GM12878 (cell line): ENCODE data around the gene TMEM50B. TPM values are rescaled to one million over a fixed set of nuclear protein-coding genes. Genes with fewer than 3 reads are reported as not detected.
"Not testable (repeated sequence)": the region's sequence is repeated elsewhere in the genome, so short reads cannot be mapped to it uniquely, and the experiment has no call there.

Source experiments
- ATAC-seq: fragments of 200-7000 bp; cut with Tn5 transposase; 3 replicates; pipeline ENCODE4 v1.9.1; 2020; ENCODE audit warnings: mild to moderate bottlenecking, moderate library complexity
- BruUV-seq: library from RNA; stranded (reverse); fragments of 400-500 nt; replicated peaks from 2 replicates; lab custom pipeline; 2021; lab: Mats Ljungman, UMichigan
- CTCF ChIA-PET: fragments of 300-600 bp; sonication (Branson Sonifier 250); formaldehyde crosslinking; extraction: SDS; loops from one replicate; lab custom pipeline; 2021; ENCODE audit warnings: inconsistent platforms; lab: Yijun Ruan, JAX
- POLR2A ChIA-PET: fragments of 350-600 bp; formaldehyde crosslinking; extraction: SDS; loops from one replicate; lab custom pipeline; 2021; ENCODE audit warnings: inconsistent platforms; lab: Charles Lee
- RAD21 ChIA-PET: fragments of 300-600 bp; sonication (Branson Sonifier 250); formaldehyde crosslinking; loops from one replicate; lab custom pipeline; 2023; ENCODE audit warnings: antibody characterized with exemption; ENCODE audit not compliant: unreplicated experiment; lab: Charles Lee
- SMC1A ChIA-PET: fragments of 300-600 bp; sonication (Branson Sonifier 250); formaldehyde crosslinking; loops from one replicate; lab custom pipeline; 2023; ENCODE audit not compliant: unreplicated experiment, uncharacterized antibody; lab: Charles Lee
- DNase-seq: peaks from one replicate; pipeline ENCODE4 v3.0.0-alpha.2; 2011; ENCODE audit warnings: low read depth, low spot score
- FAIRE-seq: peaks from 3 replicates; lab custom pipeline; 2011; peaks lifted over from hg19 to GRCh38; lab: Jason Lieb, UNC
- H2AFZ ChIP-seq: 2 replicates; pipeline ENCODE4 v1.6.0; 2011; ENCODE audit warnings: low read depth, low read length, control low read depth; ENCODE audit not compliant: control insufficient read depth
- H3K27ac ChIP-seq: 2 replicates; pipeline ENCODE4 v1.5.1; 2011; ENCODE audit warnings: control low read depth; ENCODE audit not compliant: control insufficient read depth, insufficient read depth
- H3K27me3 ChIP-seq, 2 experiments: replicated peaks in 1 of 2; 2 replicates each; pipeline versions ENCODE4 v1.6.0 to v1.6.1; 2011; ENCODE audit warnings: low read length in 1 of 2; ENCODE audit not compliant: control insufficient read depth in 2 of 2, insufficient read depth in 2 of 2
- H3K36me3 ChIP-seq, 2 experiments: 2 replicates each; pipeline ENCODE4 v1.5.1; 2011; ENCODE audit warnings: low read length in 1 of 2; ENCODE audit not compliant: control insufficient read depth in 2 of 2, insufficient read depth in 2 of 2
- H3K4me1 ChIP-seq: 2 replicates; pipeline ENCODE4 v1.6.1; 2011; ENCODE audit warnings: mild to moderate bottlenecking, low read length, moderate library complexity, mixed read lengths; ENCODE audit not compliant: control insufficient read depth, insufficient read depth
- H3K4me2 ChIP-seq: 2 replicates; pipeline ENCODE4 v1.6.0; 2011; ENCODE audit warnings: control low read depth; ENCODE audit not compliant: control insufficient read depth, insufficient read depth
- H3K4me3 ChIP-seq: fragments of 200-600 bp; sonication (generic); 2 replicates; pipeline ENCODE4 v1.5.1; 2016
- H3K79me2 ChIP-seq: 2 replicates; pipeline ENCODE4 v1.6.0; 2011; ENCODE audit warnings: low read length; ENCODE audit not compliant: control insufficient read depth, insufficient read depth
- H3K9ac ChIP-seq: 2 replicates; pipeline ENCODE4 v1.8.0; 2011; ENCODE audit warnings: low read length, control low read depth, mixed read lengths; ENCODE audit not compliant: control insufficient read depth, insufficient read depth
- H3K9me3 ChIP-seq: replicated peaks from 3 replicates; pipeline ENCODE4 v1.5.1; 2011; ENCODE audit warnings: mild to moderate bottlenecking, low read length; ENCODE audit not compliant: control insufficient read depth, insufficient read depth
- H4K20me1 ChIP-seq: 2 replicates; pipeline ENCODE4 v1.6.0; 2011; ENCODE audit not compliant: control insufficient read depth, insufficient read depth
- CBFB ChIP-seq: IDR thresholded peaks from 2 replicates; pipeline ENCODE4 v1.6.1; 2016; ENCODE audit warnings: antibody characterized with exemption, low read depth
- IRF4 ChIP-seq: IDR thresholded peaks from 2 replicates; pipeline ENCODE4 v1.6.1; 2011; ENCODE audit warnings: low read depth, low read length
- MXI1 ChIP-seq: fragments of 150-350 bp; IDR thresholded peaks from 2 replicates; pipeline ENCODE4 v1.6.1; 2011; ENCODE audit warnings: low read depth, mild to moderate bottlenecking, inconsistent platforms, low read length, improper control_type of control experiment
- NFXL1 ChIP-seq: fragments of 450-650 bp; IDR thresholded peaks from 2 replicates; pipeline ENCODE4 v1.6.1; 2017; ENCODE audit warnings: antibody characterized with exemption, mild to moderate bottlenecking, borderline replicate concordance
- PML ChIP-seq: IDR thresholded peaks from 2 replicates; pipeline ENCODE4 v1.6.1; 2012; ENCODE audit warnings: low read length, inconsistent platforms
- RELA ChIP-seq: fragments of 450-650 bp; IDR thresholded peaks from 2 replicates; pipeline ENCODE4 v1.8.0; 2014; ENCODE audit warnings: borderline replicate concordance; ENCODE audit not compliant: partially characterized antibody
- REST ChIP-seq: IDR thresholded peaks from 2 replicates; pipeline ENCODE4 v1.6.1; 2012; ENCODE audit warnings: mild to moderate bottlenecking, low read depth, low read length
- SMAD1 ChIP-seq: fragments of 450-650 bp; IDR thresholded peaks from 2 replicates; pipeline ENCODE4 v1.6.1; 2018; ENCODE audit warnings: mild to moderate bottlenecking, low read depth; ENCODE audit not compliant: partially characterized antibody
- SMAD5 ChIP-seq: IDR thresholded peaks from 2 replicates; pipeline ENCODE4 v1.6.1; 2016; ENCODE audit warnings: antibody characterized with exemption, low read depth
- STAT1 ChIP-seq: fragments of 450-650 bp; conservative IDR thresholded peaks from 2 replicates; pipeline ENCODE4 v1.6.1; 2014; ENCODE audit warnings: antibody characterized with exemption, mild to moderate bottlenecking
- YY1 ChIP-seq: IDR thresholded peaks from 2 replicates; pipeline ENCODE4 v1.6.1; 2011; ENCODE audit warnings: low read depth, mild to moderate bottlenecking, low read length
- WGBS: methylation state at CpG from one replicate; pipeline ENCODE4 v1.1.6; 2016; ENCODE audit warnings: low lambda C conversion rate; ENCODE audit not compliant: insufficient replicate concordance, insufficient coverage; ENCODE audit errors: missing lambda C conversion rate; 5-methylcytosine and 5-hydroxymethylcytosine counted together
- in situ Hi-C: fragments of 300-500 bp; cut with MboI; formaldehyde crosslinking; loops from 9 replicates; pipeline ENCODE4 v1.14.3; 2018; ENCODE audit warnings: mixed read lengths
- intact Hi-C: fragments of 100-400 bp; cut with micrococcal nuclease; formaldehyde crosslinking; loops from one replicate; pipeline ENCODE4 v1.14.2; 2022; ENCODE audit not compliant: unreplicated experiment
- polyA plus RNA-seq, 11 experiments: library from polyadenylated mRNA; depleted of rRNA in 4 of 11; unstranded in 6 of 11; stranded (reverse) in 5 of 11; fragments of >200 nt; fragmentation: Nextera tagmentation in 4 of 11; fragmentation: Illumina TruSeq in 1 of 11; extraction: Ambion mirVana in 4 of 11; extraction: Trizol in 1 of 11; gene quantifications; 1 replicate in 1 of 11; 2 replicates in 10 of 11; pipeline versions ENCODE4 v1.2.1 to v1.2.3, GENCODE V29; 2011 to 2016; ENCODE audit warnings: inconsistent platforms in 2 of 11, missing spikeins in 2 of 11, low read depth in 1 of 11
- total RNA-seq, 4 experiments: library from RNA; depleted of rRNA in 3 of 4; stranded (reverse); fragments of >200 nt in 3 of 4; fragmentation: Illumina TruSeq in 1 of 4; extraction: Trizol in 1 of 4; gene quantifications; 2 replicates each; pipeline versions ENCODE4 v1.2.1 to v1.2.3, GENCODE V29; 2013 to 2021
- TF ChIP-seq, protein P1 (sequence below): IDR thresholded peaks from 2 replicates; pipeline ENCODE4 v1.6.1; 2012; ENCODE audit warnings: low read length, inconsistent platforms

Gene TMEM50B
- total and polyA plus RNA-seq, 10 of the 15 experiments (the other 5 are each of a cell fraction or from before 2014, with no cell fraction given): 12.1 to 42.1 (median 18.2) TPM

GRCh38 chr21:33412439-33412831 lies 67.3 kb downstream of the TMEM50B start:
- H3K4me3 ChIP-seq, BruUV-seq, in situ Hi-C loops, intact Hi-C loops, H2AFZ ChIP-seq, FAIRE-seq, H3K27me3 ChIP-seq, ATAC-seq, H3K27ac ChIP-seq, H3K9ac ChIP-seq, H4K20me1 ChIP-seq, H3K9me3 ChIP-seq, DNase-seq: not testable (repeated sequence)
- peak overlapping the region; percentile 56; the same call in 1 of the 2 replicates for H3K4me2 ChIP-seq
- H3K36me3 ChIP-seq: peaks cover 11 to 38% of the 10 kb centered on the region in 2 experiments
- 81% methylated on average over 12 of the region's 12 CpGs for WGBS
- SMC1A ChIA-PET: interaction anchor here (1.0 to 4.8 kb wide), 12 partner anchors 8 to 51 kb away, joined by 3 to 29 read pairs (median 8); no protein-coding TSS in a partner anchor
- peaks cover 76% of the 10 kb centered on the region for H3K79me2 ChIP-seq
- CTCF ChIA-PET: interaction anchor here (0.8 to 2.5 kb wide), 8 partner anchors 8 to 216 kb away, joined by 3 to 8 read pairs (median 5); no protein-coding TSS in a partner anchor
- H3K4me1 ChIP-seq: peaks cover 22% of the 10 kb centered on the region
- RAD21 ChIA-PET: interaction anchor here (1.1 to 4.0 kb wide), 9 partner anchors 8 to 213 kb away, joined by 3 to 33 read pairs (median 6); no protein-coding TSS in a partner anchor
- POLR2A ChIA-PET: interaction anchor here (1.3 to 2.1 kb wide), 2 partner anchors 8 to 29 kb away, joined by 4 to 5 read pairs; no protein-coding TSS in a partner anchor

GRCh38 chr21:33411949-33412430 lies 67.8 kb downstream of the TMEM50B start:
- intact Hi-C loops (no loop called here), in situ Hi-C loops (no loop called here)
- FAIRE-seq: no peak
- BruUV-seq: no TSS peak
- CTCF ChIA-PET: interaction anchor here (1.6 to 2.1 kb wide), 2 partner anchors 31 to 212 kb away, joined by 5 to 6 read pairs; no protein-coding TSS in a partner anchor
- no peak for DNase-seq
- Histone ChIP-seq H3K4me2 (peak overlapping the region; percentile 30; the same call in 1 of the 2 replicates), H3K79me2 (peaks cover 78% of the 10 kb centered on the region), H3K9ac (no peak overlapping the region), H3K27ac (peak overlapping the region; percentile 3; the same call in 1 of the 2 replicates), H3K4me3 (no peak overlapping the region; the same call in 1 of the 2 replicates), H3K4me1 (peaks cover 22% of the 10 kb centered on the region), H4K20me1 (peaks cover 6% of the 10 kb centered on the region), H3K9me3 (no peaks in the 10 kb centered on the region), H3K27me3 (no peaks in the 10 kb centered on the region), H3K36me3 (peaks cover 11 to 34% of the 10 kb centered on the region in 2 experiments), H2AFZ (no peak overlapping the region)
- ATAC-seq: no peak
- WGBS: 85% methylated on average over 8 of the region's 8 CpGs
- SMC1A ChIA-PET: interaction anchor here (0.6 to 4.8 kb wide), 9 partner anchors 7 to 195 kb away, joined by 3 to 29 read pairs (median 13); no protein-coding TSS in a partner anchor
- RAD21 ChIA-PET: interaction anchor here (1.2 to 4.0 kb wide), 6 partner anchors 16 to 212 kb away, joined by 3 to 33 read pairs (median 6); no protein-coding TSS in a partner anchor
- POLR2A ChIA-PET: no interaction called here
- no peak for TF ChIP-seq STAT1
- TF ChIP-seq SMAD1: no peak
- TF ChIP-seq IRF4: no peak
- no peak for TF ChIP-seq MXI1
- no peak for TF ChIP-seq CBFB
- TF ChIP-seq SMAD5: no peak
- TF ChIP-seq, protein P1, sequence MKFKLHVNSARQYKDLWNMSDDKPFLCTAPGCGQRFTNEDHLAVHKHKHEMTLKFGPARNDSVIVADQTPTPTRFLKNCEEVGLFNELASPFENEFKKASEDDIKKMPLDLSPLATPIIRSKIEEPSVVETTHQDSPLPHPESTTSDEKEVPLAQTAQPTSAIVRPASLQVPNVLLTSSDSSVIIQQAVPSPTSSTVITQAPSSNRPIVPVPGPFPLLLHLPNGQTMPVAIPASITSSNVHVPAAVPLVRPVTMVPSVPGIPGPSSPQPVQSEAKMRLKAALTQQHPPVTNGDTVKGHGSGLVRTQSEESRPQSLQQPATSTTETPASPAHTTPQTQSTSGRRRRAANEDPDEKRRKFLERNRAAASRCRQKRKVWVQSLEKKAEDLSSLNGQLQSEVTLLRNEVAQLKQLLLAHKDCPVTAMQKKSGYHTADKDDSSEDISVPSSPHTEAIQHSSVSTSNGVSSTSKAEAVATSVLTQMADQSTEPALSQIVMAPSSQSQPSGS: no peak
- TF ChIP-seq RELA: no peak
- no peak for TF ChIP-seq NFXL1
- TF ChIP-seq PML: no peak
- no peak for TF ChIP-seq REST
- no peak for TF ChIP-seq YY1
